HG03460 (cell line): ENCODE data around the gene EML5.
A peak's percentile ranks its signal among the peaks of the same experiment; 100 is the strongest.

Source experiments
- ATAC-seq: cut with Tn5 transposase; IDR thresholded peaks from one replicate; pipeline ENCODE4 v1.9.1; 2021; ENCODE audit not compliant: unreplicated experiment

The EML5 gene

DNA sequence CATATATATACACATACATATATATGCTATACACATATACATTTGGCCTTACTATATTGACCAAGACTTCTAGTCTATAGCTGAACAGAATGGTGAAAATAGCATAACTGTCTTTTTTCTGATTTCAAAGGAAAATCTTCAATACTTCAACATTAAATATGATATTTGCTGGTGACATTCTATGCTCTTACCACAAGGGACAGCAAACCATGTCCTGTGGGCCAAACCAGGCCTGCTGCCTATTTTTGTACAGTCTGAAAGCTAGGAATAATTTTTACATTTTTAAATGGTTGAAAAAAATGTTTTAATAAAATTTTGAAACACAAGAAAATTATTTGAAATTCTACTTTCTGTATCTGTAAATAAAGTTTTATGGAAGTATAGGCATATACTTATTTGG lies 63.6 kb downstream of the EML5 start:
- no peak for ATAC-seq

DNA sequence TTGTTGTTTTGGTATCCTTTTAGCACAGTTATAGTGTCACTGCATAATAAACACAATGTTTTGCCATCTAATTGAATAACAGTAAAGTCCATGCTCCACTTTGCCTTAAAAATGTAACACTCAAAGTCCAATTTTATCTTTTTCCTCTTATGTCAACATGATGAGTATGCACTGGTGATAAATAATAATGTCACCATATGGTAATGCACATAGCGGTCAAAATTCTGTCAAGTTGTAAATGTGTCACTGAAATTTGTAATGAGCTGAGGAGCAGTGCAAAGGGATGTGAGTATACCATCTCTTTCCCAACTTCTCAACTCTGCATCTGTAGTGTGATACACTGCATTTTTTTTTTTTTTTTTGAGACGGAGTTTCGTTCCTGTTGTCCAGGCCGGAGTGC lies 65.7 kb downstream of the EML5 start:
- no peak for ATAC-seq

DNA sequence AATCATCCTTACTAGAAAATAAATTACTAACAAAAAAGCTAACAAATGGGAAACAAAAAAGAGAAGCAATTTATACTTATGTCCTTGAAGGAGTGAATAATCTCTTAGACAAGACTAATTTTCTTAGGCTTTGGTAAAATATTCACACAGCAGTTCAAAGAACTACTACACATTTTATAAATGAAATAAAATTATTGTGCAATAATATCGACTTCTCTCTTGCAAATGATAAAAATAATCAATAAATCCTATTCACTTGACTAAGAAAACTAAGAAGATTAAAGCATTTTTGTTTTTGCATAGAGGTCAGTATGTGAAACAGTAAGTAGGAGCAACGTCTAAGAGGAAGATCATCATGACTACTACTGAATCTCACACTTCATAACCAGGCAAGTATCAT lies 82.0 kb downstream of the EML5 start:
- no peak for ATAC-seq

DNA sequence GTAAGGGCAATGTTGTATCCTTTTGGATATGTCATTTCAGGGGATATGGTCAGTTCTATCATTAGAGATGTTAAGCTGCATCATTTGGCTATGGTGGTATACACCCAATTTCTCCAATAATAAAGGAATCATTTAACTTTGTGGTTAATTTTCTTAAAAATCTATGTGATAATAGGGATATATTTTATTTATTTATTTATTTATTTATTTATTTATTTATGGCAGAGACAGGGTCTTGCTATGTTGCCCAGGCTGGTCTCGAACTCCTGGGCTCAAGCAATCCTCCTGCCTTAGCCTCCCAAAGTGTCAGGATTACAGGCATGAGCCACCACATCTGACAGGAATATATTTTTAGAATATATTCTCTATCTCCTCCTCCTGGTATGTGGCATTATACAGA lies 85.7 kb downstream of the EML5 start:
- ATAC-seq = no peak

DNA sequence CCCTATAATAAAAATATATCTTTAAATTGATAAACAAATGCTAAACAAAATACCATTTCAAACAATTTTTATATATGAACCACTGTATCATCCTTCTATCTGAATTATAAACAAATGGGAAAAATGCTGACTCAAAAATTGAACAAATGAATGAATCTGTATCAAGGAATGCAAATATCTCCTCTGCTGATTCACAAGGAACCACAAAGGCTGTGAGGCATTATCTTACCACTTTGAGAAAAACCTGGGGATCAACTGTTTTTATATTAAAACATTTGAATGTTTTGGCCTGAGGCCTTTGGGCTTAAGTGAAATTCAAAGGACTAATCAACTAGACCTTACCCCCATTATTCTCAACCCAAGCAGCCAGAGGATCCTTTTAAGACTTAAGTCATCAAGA lies 86.3 kb downstream of the EML5 start:
- ATAC-seq = no peak

DNA sequence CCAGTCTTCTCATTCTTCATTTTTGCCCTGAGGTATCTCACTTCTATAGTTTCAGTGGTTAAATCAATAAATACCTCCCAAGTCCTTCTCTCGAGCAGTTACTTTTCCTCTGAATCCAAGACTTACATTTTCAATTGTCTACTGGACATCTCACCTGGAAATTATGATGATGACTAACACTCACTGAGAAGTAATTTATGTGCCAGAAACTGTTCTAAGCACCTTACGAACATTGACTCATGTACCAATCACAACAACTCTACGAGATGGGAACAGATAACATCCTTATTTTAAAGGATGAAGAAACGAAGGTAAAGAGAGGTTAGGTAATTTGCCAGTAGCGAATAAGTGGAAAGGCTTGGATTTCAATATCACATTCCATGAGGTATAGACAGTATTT lies 94.1 kb downstream of the EML5 start:
- no peak for ATAC-seq

DNA sequence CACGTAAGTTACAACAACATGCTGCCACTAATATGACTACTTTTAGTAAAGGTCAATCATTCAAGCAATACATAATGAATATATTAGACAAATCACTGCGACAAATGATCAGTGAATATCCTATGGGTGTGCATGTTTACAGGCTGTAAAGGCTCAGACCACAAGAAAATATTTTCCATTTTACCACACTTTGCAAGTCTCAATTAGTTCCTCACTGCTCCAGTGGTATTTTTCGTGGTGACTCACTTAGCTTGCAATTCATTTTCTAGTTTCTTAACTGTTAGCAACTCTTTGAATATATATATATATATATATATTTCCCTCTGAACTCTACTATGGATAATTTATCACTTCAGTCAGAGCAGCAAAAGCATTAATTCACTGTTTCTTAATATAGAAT lies 96.9 kb downstream of the EML5 start:
- no peak for ATAC-seq

DNA sequence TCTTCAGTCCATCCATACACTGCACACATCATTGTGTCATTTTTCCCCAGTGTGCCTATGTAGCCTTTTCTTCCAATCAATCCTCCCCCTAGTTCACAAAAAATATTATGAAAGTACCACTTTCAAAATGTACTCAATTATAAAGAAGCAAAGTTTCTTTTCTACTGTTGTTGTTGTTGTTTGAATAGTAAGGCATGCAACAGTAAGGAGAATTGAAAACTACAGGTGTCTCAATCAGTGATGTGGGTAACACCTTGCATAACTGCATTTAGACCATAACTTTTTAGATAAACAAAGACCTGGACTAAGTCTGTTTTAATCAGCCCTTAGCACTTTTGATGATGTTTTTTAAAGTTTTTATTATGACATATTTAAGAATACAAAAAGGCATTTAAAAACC lies 104.4 kb downstream of the EML5 start:
- no peak for ATAC-seq

DNA sequence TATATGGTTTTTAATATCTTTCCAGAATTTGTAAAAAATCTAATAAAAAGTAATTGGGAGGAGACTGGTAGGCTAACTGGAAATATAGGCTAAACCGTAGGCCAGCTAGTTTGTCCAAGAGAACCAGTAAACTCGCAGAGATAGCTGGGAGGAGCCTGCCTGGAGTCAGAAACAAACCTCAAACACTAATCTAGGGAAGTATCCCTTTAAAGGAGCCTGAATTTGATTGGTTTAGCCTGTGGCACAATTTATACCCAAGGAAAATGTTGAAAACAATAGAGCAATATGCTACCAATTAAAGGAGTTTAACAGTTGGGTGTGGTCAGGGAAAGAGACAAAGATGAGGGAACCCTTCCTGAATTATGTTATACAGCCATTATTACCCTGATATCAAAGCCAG lies 109.6 kb downstream of the EML5 start:
- no peak for ATAC-seq

DNA sequence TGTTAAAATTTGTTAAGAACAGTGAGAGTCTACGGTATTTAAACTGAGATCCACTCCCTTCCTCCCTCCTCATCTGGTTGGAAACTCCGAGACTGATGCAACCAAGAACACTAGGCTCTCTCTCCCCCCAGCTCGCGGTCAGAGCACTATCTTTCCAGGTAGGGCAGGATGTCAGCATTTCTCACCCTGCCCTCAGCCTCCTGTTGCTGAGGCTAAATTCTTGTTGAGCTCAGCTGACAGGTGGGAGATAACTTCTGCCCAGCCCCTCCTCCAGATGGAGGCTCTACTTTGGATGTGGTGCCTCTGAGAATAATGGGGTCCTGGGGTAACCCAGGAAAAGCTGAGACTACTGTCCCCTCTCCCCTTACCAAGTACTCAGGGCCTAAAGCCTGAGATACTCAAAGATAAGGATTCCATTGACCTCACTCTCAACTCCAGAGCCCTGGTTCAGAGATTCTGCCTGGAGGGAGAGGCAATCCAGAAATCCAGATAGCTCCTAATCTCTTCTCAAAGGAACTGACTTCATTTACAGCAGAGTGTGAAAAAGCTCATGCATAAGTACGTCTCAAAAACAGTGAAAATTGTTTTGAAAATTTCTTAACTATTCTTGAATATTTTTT lies 110.1 kb downstream of the EML5 start:
- ATAC-seq = no peak

DNA sequence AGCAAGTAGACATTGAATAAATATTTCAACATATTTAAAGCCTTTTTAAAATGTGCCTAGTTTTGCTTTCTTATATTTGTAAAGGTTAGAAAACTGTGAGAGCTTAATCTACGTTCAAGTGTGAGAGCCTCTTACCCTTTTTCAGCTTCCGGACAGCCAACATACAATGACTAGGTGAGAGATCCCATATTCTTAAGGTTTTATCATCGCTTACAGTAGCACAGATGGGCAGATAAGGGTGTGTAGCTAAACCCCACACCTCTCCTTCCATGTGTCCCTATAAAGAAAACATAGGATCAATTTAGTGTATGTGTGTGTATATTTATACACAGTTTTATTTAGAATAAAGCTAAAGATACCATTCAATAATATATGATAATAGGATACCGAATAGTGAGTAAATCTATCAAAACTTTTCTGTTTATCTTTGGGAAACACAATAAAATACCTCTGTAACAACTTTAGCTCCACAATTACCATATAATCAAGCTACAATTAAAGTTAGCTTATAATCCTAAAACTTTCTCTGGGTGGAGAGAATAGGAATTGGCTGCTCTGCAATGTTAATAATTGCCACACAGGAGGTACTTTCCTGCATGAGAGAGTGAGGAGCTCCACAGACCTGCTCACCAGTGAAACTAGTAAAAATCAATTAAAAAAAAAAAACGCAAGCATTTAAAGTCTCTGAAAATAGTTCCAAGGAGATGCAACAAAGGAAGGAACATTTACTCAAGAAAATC lies 110.8 kb downstream of the EML5 start:
- no peak for ATAC-seq

DNA sequence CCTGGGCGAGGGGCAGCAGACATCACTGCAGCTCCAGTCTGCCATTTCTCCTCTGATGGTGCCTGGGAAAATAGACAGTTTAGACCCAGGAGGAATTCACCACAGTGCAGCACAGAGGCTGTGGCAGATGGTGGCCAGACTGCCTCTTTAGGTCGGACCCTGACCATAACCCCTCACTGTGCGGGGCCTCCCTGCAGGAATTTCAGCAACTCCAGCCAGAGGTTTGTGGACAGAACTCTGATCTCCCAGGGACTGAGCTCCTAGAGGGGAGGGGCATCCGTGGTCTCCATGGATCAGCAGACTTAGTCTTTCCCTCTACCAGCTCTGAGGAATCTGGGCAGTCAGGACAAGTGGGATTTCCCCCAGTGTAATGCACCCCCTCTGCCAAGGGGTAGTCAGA lies 123.4 kb downstream of the EML5 start:
- ATAC-seq = no peak

DNA sequence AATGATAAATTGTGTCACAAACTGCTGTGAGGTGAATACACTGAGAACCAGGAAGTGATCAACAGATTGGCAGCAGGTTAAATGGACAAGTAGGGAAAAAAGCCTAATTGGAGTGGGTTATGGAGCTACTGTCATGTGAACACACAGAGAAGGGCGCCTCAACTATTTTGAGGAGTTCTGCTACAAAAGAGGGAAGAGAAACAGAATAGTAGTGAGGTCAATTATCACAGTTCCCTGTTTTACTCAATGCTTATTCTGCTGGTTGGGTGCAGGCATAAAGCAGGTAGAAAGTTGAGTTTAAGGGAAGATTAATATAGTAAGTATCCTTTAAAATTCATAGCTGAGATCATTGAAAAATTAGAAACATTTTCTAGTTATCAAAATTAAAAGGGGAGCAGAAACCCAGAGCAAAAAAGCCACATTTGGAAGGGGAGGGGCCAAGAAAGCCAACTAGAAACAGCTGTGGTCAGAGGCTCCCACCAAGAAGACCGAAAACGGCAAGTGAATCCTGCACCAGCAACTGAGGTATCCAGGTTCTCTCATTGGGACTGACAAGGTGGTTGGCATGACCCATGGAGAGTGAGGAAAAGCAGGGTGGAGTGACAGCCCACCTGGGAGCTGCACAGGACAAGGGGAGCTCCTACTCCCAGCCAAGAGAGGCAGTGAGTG lies 124.2 kb downstream of the EML5 start:
- ATAC-seq = peak; percentile 63

DNA sequence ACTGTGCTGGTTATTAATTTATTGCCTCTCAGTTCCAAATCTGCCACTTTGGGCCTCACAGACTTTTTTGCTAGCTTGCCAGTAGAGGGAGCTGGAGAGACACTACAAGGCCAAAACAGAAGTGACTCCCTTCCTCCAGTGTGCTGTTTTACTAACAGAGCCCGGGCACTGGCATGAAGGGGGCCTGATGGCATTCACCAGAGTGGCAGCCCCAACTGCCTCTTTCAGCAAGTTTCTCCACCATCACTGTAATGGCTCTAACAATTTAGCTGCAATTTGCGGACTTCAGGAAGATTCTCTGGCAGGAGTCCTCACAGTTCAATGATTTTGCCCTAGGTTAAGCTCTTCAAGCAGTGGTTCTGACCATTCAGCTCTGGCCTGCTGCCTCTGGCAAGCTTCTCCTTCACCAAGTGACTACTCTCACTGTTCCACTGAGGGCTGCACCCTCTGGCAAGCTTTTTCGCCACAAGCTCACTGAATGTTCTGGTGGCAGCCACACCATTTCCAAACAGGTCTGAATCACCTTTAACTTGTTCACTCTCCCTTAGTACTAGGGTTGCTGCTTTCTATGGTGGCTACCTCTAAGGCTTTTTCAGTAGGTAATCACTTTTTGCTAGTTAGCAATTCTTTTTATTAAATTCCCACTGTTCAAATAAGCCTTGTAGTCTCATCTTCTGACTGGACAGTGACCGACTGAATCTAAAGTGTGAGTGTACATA lies 125.0 kb downstream of the EML5 start:
- peak; percentile 74 for ATAC-seq

DNA sequence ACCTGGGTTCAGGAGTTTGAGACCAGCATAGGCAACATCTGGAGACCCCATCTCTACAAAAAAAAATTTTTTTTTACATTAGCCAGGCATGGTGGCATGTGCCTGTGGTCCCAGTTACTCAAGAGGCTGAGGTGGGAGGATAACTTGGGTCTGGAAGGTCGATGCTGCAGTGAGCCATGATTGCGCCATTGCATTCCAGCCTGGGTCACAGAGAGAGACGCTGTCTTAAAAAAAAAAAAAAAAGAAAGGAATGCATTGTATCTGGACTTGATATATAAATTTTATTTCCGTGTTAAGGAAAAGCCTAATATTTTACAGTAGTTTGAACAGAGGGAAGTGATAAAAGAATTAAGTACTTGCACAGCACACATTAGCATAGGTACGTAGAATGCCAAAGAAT lies 132.7 kb downstream of the EML5 start:
- ATAC-seq = no peak

DNA sequence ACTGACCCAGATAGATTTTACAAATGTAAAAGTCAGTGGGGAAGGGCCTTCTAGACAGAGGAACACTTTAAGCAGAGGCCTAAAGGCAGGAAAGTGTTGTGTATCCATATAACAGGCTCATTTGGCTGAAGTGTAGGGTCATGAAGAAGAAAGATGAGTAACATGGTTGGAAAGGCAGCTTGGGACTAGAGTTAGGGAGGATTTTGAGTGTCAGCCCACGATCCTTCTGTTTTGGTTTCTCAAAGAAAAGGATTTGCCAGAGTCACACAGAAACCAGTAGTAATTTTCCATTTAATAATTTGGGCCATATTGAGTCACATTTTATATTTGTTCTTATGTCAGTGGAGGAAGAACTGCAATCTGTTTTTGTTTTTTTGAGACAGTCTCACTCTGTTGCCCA lies 153.5 kb downstream of the EML5 start:
- no peak for ATAC-seq

DNA sequence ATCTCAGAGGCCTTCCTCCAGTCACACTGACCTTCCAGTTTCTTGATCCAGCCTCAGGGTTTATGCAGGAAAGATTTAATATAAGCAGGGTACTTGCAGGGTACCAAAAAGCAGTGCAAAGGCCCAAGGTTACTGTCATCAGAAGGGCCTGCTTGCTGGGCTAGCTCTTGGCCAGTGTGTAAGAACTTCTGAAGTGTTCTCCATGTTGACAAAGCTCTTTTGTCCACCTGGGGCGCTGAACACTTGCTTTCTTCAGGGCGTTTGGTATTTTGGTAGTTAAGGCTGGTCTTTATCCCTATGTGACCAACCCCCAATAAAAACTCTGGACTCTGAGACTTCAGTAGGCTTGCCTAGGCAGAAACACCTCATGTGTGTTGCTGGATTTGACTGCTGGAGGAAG lies 160.2 kb downstream of the EML5 start:
- ATAC-seq = no peak

DNA sequence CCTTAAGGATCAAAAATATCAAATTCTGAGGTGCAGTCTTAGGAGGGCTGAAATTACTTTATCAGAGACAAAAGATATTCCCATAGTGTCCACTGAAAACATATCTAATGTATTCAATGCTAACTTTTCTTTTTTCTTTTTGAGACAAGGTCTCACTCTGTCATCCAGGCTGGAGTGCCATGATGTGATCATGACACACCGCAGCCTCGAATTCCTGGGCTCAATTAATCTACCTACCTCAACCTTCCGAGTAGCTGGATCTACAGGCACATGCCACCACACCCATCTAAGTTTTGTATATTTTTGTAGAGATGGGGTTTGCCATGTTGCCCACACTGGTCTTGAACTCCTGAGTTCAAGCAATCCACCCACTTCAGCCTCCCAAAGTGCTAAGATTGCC lies 161.7 kb downstream of the EML5 start:
- no peak for ATAC-seq

DNA sequence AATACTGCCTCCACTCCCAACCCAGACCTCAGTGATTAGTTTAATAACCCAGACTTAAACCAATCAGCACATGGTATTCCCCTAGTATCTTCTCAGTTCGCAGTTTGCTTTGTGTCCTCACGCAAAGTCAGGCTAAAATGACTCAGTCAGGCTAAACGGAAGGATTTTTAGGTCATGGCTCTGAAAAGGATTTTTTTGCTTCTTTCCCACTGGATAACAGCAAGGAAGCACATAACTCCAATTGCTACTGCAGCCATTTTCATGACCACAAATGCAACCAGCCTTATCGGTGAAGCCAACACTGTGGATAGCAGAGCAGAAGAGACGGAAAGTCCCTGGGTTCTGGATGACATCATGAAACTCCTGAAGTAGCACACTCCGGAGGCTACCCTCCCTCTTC lies 162.2 kb downstream of the EML5 start:
- ATAC-seq = no peak

DNA sequence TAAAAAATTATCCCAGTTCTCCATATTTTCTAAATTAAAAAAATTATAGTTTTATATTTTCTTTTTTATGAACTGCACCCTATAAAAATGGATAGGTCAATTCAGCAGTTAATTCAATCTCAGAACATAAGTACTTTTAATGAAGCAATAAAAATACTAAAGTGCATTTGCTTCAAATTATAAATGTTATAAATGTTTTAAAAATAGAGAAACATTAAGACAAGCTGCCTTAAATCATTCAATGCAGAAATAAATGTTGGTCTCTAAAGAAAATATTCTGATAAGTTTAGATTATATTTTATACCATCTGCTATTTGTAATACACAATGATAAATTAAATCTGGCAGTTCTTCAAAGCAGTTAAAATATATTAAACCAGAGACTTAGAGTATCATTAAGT lies 164.3 kb downstream of the EML5 start:
- no peak for ATAC-seq

DNA sequence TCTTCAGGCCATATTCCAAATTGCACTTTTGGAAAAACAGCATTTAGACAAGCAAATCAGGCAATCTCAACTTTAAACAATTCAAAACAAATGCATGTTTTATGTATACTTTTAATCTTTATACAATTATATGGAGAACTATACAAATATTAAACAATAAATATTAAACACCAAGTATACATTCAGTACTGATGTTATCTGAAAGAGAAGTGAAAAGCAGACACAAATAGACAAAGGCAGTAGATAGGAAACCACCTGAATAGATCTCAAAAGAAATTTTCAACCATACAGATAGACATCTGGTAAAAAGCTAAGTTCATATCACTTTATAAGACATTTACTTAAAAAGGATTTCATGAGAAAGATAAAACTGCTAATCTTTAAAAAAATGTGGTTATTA lies 164.7 kb downstream of the EML5 start:
- no peak for ATAC-seq

DNA sequence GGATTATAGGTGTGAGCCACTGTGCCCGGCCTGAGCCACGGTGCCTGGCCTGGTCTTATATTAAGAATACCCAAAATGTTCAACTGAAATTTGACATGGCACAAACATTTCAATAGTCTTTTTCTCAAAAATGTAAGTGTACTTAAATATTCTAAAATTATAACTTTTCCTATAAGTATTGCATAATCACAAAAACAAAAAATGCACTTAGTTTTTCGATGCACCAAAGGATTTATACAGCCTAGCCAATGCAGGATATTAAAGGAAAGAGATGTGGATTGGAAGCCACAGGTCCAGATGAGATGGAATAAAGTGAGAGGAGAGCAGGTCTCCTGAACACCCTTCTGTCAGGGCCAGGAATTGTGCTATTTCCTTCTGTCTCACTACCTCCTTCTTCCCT lies 167.1 kb downstream of the EML5 start:
- no peak for ATAC-seq
